ENCODE data around the gene DUOXA1.

Gene DUOXA1

GRCh38 chr15:45129651-45130129 is at the start of gene DUOXA1, which contains the start of gene DUOX1:
Gene DUOXA1, minus strand, starts transcription at chr15:45129879. Its CDS starts 6,865 bp downstream, at chr15:45123014.
Gene DUOX1, plus strand, starts transcription at chr15:45129994. Its CDS starts 1,973 bp downstream, at chr15:45131967.
- no peak for FAIRE-seq

GRCh38 chr15:45177285-45177684 is 47.6 kb upstream of the DUOXA1 start:
- no peak for FAIRE-seq

GRCh38 chr15:45174577-45174976 is 44.9 kb upstream of the DUOXA1 start:
- no peak for FAIRE-seq

GRCh38 chr15:45174069-45174468 is 44.4 kb upstream of the DUOXA1 start:
- no peak for FAIRE-seq

GRCh38 chr15:45171912-45172311 is 42.2 kb upstream of the DUOXA1 start:
- no peak for FAIRE-seq

- FAIRE-seq, result no peak
Measured at GRCh38 chr15:45169608-45170480, 40.2 kb upstream of the DUOXA1 start.

- FAIRE-seq, result no peak
Measured at GRCh38 chr15:45168751-45169551, 39.3 kb upstream of the DUOXA1 start.

- no peak for FAIRE-seq
Measured at GRCh38 chr15:45168286-45168685, 38.6 kb upstream of the DUOXA1 start.

GRCh38 chr15:45167631-45168205 is 38.0 kb upstream of the DUOXA1 start:
- no peak for FAIRE-seq

- FAIRE-seq, result no peak
Measured at GRCh38 chr15:45166834-45167630, 37.4 kb upstream of the DUOXA1 start.

- FAIRE-seq, result no peak
Measured at GRCh38 chr15:45165536-45165935, 35.9 kb upstream of the DUOXA1 start.

- no peak for FAIRE-seq
Measured at GRCh38 chr15:45164914-45165313, 35.2 kb upstream of the DUOXA1 start.

- no peak for FAIRE-seq
Measured at GRCh38 chr15:45163508-45163856, 33.8 kb upstream of the DUOXA1 start.

- no peak for FAIRE-seq
Measured at GRCh38 chr15:45162771-45163507, 33.3 kb upstream of the DUOXA1 start.

- no peak for FAIRE-seq
Measured at GRCh38 chr15:45161666-45162065, 32.0 kb upstream of the DUOXA1 start.

- no peak for FAIRE-seq
Measured at GRCh38 chr15:45157974-45158373, 28.3 kb upstream of the DUOXA1 start.

- FAIRE-seq, result no peak
Measured at GRCh38 chr15:45156744-45157455, 27.2 kb upstream of the DUOXA1 start.

GRCh38 chr15:45155739-45156138 is 26.1 kb upstream of the DUOXA1 start:
- no peak for FAIRE-seq

GRCh38 chr15:45151998-45152828 is 22.5 kb upstream of the DUOXA1 start:
- no peak for FAIRE-seq

- no peak for FAIRE-seq
Measured at GRCh38 chr15:45150997-45151396, 21.3 kb upstream of the DUOXA1 start.
